OCI-M2 (cell line): Measurements from ENCODE around the gene SEPTIN7.

ENCODE experiments used
- DNase-seq: peaks from one replicate; lab custom pipeline; 2025; ENCODE audit not compliant: unreplicated experiment; lab: John Stamatoyannopoulos, UW

The SEPTIN7 gene

DNA sequence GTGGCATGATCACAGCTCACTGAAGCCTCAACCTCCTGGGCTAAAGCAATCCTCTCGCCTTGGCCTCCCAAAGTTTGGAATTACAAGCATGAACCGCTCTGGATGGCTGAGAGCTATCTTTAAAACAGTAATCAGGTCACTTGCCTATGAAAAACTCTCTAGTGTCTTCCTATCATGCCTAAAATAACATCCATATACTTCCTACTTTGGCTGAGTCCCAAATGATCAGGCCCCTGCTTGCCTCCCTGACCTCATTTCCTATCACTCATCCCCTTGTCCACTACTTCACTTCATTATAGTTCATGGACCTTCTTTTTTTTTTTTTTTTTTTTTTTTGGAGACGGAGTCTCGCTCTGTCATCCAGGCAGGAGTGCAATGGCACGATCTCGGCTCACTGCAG lies 28.0 kb downstream of the SEPTIN7 start:
- no peak for DNase-seq

DNA sequence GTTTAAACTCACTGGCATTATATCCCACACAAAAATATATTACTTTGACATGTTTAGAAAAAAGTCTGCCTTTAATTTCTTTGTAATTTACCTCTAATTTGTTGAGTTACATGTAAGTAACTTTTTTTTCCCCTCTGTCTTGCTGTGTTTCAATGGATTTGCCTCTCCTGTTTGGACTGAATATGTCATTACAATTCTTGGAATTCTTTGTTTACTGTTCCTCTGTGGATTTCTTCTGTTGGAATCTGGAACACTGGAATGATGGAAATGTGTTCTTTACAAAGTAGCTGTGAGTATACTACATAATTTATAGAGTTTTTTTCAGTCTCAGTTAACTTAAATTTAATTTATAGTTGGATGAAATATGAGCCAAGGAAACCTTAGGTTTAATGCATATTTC lies 30.4 kb downstream of the SEPTIN7 start:
- DNase-seq: no peak

DNA sequence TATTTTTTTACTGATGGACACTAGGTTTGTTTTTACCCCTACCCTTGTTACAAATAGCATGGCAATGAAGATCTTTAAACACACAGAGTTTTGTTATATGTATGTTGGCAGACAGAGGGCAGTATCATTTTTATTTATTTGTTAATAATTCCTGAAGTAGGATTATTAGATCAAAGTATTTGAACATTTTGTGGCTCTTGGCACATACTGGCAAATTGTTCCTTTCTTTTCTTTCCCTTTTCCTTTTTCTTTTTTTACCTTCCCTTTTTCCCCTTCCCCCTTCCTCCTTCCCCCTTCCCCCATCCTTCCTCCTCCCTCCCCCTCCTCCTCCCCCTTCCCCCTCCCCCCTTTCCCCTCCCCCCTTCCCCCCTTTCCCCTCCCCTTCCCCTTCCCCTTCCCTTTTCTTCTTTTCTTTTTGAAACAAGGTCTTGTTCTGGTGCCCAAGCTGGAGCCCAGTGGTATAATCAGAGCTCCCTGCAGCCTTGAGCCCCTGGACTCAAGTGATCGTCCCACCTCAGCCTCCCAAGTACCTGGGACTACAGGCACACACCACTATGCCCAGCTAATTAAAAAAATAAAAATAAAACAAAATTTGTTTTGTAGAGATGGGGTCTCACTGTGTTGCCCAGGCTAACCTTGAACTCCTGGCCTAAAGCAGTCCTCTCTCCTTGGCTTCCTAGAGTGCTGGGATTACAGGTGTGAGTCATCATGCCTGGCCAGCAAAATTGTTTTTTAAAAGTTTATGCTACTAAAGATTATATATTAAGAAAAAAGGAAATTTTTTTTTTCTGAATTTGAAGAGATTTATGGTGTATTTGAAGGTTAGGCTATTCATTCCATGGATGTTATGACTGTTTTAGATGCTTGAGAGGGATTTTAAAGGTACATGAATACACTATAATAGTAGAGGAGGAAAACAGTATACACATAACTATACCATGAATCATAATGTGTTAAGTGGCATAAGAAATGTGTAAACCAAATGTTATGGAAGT lies 39.3 kb downstream of the SEPTIN7 start:
- DNase-seq: no peak

DNA sequence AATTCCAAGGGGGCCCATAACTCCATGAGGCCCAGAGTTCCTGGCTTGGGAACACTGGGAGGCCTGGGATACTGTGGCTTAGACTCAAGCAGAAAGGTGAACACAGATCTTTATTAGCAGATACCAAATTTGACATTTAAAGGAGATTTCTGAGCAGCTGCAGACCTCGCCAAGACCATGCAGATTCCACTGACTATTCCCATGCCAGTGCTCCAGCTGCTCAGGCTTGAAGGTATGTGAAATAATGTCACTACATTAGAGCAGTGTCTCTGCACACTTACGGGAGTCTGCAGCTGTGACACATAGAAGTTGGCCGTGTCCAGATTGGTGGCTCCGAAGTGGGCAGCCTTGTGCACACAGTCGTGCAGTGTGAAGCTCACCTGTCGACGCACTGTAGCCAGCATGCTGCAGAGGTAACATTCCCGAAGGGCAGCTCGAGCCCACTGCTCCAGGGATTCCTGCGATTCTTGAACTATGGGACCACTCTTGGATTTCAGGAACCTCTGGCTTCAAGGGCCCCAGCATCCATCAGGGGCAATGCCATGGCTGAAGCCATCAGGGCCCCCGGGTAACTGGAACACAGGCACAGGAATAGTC lies 46.1 kb downstream of the SEPTIN7 start:
- DNase-seq: no peak

DNA sequence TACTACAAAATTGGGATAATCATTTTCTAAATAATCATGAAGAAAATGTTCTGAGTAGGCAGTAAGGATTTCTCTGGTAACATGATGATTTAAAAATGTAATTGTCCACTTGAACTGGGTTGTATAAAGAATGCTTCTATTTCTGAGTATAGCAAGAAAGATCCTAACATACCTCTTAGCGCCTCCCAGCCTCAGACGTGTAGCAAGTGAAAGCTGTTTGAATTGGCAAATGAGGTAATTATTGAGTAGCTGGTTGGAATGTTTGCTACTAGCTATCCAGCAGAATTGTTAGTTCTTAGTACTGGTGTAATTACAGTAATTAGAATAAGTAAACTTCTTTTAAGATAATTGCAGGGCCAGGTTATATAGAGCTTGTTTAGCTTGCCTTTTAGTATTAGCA lies 47.9 kb downstream of the SEPTIN7 start:
- no peak for DNase-seq

DNA sequence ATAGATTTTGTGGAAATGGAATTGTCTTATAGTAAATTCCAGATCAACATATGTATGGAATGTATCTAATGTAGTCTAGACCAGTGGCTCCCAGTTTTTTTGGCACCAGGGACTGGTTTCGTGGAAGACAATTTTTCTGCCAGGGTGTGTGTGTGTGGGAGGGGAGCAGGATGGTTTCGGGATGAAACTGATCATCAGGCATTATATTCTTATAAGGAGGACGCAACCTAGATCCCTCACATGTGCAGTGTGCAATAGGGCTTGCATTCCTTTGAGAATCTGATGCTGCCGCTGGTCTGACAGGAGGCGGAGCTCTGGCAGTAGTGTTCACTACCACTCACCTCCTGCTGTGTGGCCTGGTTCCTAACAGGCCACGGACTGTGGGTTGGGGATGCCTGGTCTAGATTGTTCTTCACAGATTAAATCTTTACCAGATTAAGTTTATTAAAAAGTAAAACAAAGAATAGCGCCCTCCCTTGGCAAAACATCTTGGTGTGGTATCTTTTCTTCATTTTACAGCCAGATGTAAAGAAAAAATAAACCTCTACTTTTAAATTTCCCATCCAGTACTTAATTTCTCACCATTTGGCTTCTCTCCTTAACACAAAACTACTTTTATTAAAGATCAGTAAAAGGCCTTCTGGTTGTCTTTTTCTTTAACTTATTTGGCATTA lies 48.4 kb downstream of the SEPTIN7 start:
- no peak for DNase-seq

DNA sequence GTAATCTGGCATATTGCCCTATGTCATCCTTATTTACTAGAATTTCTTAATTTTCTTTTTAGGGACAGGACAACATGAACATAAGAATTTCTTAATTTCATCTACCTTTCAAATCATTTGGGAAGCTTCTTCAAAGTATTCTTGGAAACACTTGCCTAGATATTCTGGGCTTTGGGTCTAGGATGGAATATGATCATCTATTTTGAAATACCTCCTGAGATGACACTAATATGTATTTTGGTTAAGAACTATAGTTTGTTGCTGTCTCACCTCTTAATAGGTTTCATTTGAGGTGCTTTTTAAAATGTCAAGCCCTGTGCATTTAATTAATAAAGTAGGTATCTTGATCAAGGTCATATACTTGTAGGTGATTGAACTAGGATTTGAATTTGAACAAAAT lies 49.1 kb downstream of the SEPTIN7 start:
- DNase-seq: no peak
